ENCODE measurements around the gene AIG1. TPM values are rescaled to one million over a fixed set of nuclear protein-coding genes. Genes with fewer than 3 reads are reported as not detected.

Gene AIG1
- total RNA-seq, 1 donor from 2014 or later = 17.5 TPM

GRCh38 chr6:143267760-143268159 lies 207.1 kb downstream of the AIG1 start:
- no peak for DNase-seq (ENCODE audit: low spot score)
- no peak for TF ChIP-seq CTCF (IDR thresholded peaks at IDR 0.05; ENCODE audit: unreplicated experiment)
- no peaks in the 10 kb centered on the region for H3K9me3 Mint-ChIP-seq (ENCODE audit: unreplicated experiment)
- no peaks in the 10 kb centered on the region for H3K36me3 Mint-ChIP-seq (ENCODE audit: low read depth, unreplicated experiment)
- H3K4me3 Mint-ChIP-seq (ENCODE audit: unreplicated experiment) = no peak overlapping the region
- H3K4me1 Mint-ChIP-seq (ENCODE audit: unreplicated experiment) = peaks cover 14% of the 10 kb centered on the region
- H3K27ac Mint-ChIP-seq (ENCODE audit: unreplicated experiment) = no peak overlapping the region
- no peaks in the 10 kb centered on the region for H3K27me3 Mint-ChIP-seq (ENCODE audit: unreplicated experiment)

DNA sequence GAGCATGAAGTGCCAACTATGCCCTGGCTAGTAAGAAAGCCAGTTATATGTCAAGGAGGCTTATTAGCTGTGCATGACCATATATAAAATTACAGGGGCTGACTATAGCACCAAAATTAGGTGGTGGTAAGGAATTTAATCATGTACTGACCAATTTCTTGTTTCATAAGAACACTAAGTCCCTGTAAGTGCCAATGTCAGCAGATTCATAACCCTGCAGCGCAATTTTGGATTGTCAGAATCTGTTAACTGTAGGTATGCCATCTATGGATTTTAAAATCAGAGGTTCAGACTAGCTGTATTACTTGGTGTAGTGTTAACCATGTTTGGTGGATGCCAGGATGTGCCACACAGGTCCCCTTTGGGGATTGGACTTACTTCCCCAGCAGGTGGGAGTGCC lies 207.8 kb downstream of the AIG1 start:
- no peak for TF ChIP-seq CTCF (IDR thresholded peaks at IDR 0.05; ENCODE audit: unreplicated experiment)
- H3K27ac Mint-ChIP-seq (ENCODE audit: unreplicated experiment) = no peak overlapping the region
- H3K36me3 Mint-ChIP-seq (ENCODE audit: low read depth, unreplicated experiment) = no peaks in the 10 kb centered on the region
- H3K4me1 Mint-ChIP-seq (ENCODE audit: unreplicated experiment) = peaks cover 10% of the 10 kb centered on the region
- DNase-seq (ENCODE audit: low spot score) = no peak
- H3K27me3 Mint-ChIP-seq (ENCODE audit: unreplicated experiment) = no peaks in the 10 kb centered on the region
- H3K9me3 Mint-ChIP-seq (ENCODE audit: unreplicated experiment) = no peaks in the 10 kb centered on the region
- no peak overlapping the region for H3K4me3 Mint-ChIP-seq (ENCODE audit: unreplicated experiment)

DNA sequence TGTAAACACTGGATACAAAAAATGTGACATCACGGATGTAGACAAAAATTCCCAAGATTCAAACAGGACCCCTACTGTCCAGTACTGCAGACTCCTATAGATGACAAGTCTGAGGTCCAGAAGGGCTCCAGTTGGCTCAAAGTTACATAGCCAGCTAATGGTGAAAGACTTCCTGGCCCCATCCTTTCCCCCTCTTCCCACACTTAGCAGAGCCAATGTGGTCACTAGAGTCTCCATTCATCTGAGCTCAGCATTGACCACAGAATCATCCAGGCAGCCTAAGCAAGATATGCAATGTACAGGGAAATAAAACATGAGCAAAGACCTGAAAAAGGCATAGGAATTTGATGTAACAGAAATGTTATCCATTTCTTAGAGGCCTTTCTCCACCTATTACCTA lies 209.3 kb downstream of the AIG1 start:
- Mint-ChIP-seq H3K27ac (ENCODE audit: unreplicated experiment) (no peak overlapping the region), H3K9me3 (ENCODE audit: unreplicated experiment) (no peaks in the 10 kb centered on the region), H3K4me3 (ENCODE audit: unreplicated experiment) (no peak overlapping the region), H3K4me1 (ENCODE audit: unreplicated experiment) (peaks cover 6% of the 10 kb centered on the region), H3K36me3 (ENCODE audit: low read depth, unreplicated experiment) (no peaks in the 10 kb centered on the region), H3K27me3 (ENCODE audit: unreplicated experiment) (no peaks in the 10 kb centered on the region)
- no peak for TF ChIP-seq CTCF (IDR thresholded peaks at IDR 0.05; ENCODE audit: unreplicated experiment)
- no peak for DNase-seq (ENCODE audit: low spot score)

DNA sequence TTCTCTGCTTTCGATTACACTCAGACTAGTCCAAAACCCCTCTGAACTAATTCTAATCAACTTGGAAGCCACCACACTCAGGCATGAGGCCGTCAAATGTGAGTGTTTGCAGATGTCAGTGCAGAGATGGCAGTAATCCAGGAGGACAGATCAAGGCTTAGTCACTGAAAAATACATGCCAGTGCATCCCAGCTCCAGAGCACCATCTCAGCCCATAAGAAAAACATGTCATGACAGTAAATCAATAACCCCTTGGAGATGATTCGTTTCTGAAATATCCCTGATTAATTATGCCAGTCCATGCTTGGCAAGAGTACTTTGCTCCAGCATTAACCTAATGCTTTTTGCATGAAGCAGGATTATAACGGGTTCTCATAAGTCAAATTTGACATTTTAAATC lies 210.3 kb downstream of the AIG1 start:
- TF ChIP-seq CTCF (IDR thresholded peaks at IDR 0.05; ENCODE audit: unreplicated experiment) = no peak
- Mint-ChIP-seq H3K27me3 (ENCODE audit: unreplicated experiment) (no peaks in the 10 kb centered on the region), H3K4me3 (ENCODE audit: unreplicated experiment) (no peak overlapping the region), H3K27ac (ENCODE audit: unreplicated experiment) (no peak overlapping the region), H3K36me3 (ENCODE audit: low read depth, unreplicated experiment) (no peaks in the 10 kb centered on the region), H3K4me1 (ENCODE audit: unreplicated experiment) (no peaks in the 10 kb centered on the region), H3K9me3 (ENCODE audit: unreplicated experiment) (no peaks in the 10 kb centered on the region)
- DNase-seq (ENCODE audit: low spot score) = no peak

- no peaks in the 10 kb centered on the region for H3K27me3 Mint-ChIP-seq (ENCODE audit: unreplicated experiment)
- H3K4me1 Mint-ChIP-seq (ENCODE audit: unreplicated experiment) = no peaks in the 10 kb centered on the region
- no peak for DNase-seq (ENCODE audit: low spot score)
- no peaks in the 10 kb centered on the region for H3K36me3 Mint-ChIP-seq (ENCODE audit: low read depth, unreplicated experiment)
- no peak for TF ChIP-seq CTCF (IDR thresholded peaks at IDR 0.05; ENCODE audit: unreplicated experiment)
- H3K4me3 Mint-ChIP-seq (ENCODE audit: unreplicated experiment) = no peak overlapping the region
- H3K27ac Mint-ChIP-seq (ENCODE audit: unreplicated experiment) = no peak overlapping the region
- no peaks in the 10 kb centered on the region for H3K9me3 Mint-ChIP-seq (ENCODE audit: unreplicated experiment)
Observed at GRCh38 chr6:143276436-143276835, 215.7 kb downstream of the AIG1 start.

All from endothelial cell (in vitro differentiated cells).